Measurements from ENCODE around the gene GSG1. TPM values are rescaled to one million over a fixed set of nuclear protein-coding genes. Genes with fewer than 3 reads are reported as not detected.
A peak's percentile ranks its signal among the peaks of the same experiment; 100 is the strongest.

GSG1 gene
- total RNA-seq, 1 donor from 2014 or later, result not detected

DNA sequence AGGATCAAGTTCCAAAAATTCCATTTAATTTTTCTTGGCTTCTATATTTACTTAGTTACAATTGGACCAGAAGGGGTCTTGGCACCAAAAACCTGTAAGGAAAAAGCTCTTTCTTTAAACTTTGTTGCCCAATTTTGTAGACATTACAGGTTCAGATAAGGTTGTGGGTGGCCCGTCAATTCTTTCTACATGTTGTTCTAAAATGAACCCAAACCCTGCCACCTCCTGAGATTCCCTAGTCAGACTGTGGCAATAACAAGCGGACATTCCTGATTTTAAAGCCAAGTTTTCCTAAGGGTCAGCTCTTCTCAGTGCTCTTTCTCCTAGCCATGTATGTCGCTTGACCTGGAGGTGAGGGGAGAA lies 45.0 kb upstream of the GSG1 start:
- Mint-ChIP-seq H3K4me3 (ENCODE audit: unreplicated experiment) (no peak overlapping the region), H3K4me1 (ENCODE audit: unreplicated experiment) (peaks cover 31% of the 10 kb centered on the region), H3K27me3 (ENCODE audit: unreplicated experiment) (no peaks in the 10 kb centered on the region), H3K9me3 (ENCODE audit: unreplicated experiment) (peaks cover 6% of the 10 kb centered on the region), H3K27ac (ENCODE audit: unreplicated experiment) (peak overlapping the region; percentile 61), H3K36me3 (ENCODE audit: unreplicated experiment) (no peaks in the 10 kb centered on the region)
- TF ChIP-seq, protein P1, sequence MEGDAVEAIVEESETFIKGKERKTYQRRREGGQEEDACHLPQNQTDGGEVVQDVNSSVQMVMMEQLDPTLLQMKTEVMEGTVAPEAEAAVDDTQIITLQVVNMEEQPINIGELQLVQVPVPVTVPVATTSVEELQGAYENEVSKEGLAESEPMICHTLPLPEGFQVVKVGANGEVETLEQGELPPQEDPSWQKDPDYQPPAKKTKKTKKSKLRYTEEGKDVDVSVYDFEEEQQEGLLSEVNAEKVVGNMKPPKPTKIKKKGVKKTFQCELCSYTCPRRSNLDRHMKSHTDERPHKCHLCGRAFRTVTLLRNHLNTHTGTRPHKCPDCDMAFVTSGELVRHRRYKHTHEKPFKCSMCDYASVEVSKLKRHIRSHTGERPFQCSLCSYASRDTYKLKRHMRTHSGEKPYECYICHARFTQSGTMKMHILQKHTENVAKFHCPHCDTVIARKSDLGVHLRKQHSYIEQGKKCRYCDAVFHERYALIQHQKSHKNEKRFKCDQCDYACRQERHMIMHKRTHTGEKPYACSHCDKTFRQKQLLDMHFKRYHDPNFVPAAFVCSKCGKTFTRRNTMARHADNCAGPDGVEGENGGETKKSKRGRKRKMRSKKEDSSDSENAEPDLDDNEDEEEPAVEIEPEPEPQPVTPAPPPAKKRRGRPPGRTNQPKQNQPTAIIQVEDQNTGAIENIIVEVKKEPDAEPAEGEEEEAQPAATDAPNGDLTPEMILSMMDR (IDR thresholded peaks at IDR 0.05), result no peak
- no peak for DNase-seq (ENCODE audit: extremely low spot score, unreplicated experiment)

DNA sequence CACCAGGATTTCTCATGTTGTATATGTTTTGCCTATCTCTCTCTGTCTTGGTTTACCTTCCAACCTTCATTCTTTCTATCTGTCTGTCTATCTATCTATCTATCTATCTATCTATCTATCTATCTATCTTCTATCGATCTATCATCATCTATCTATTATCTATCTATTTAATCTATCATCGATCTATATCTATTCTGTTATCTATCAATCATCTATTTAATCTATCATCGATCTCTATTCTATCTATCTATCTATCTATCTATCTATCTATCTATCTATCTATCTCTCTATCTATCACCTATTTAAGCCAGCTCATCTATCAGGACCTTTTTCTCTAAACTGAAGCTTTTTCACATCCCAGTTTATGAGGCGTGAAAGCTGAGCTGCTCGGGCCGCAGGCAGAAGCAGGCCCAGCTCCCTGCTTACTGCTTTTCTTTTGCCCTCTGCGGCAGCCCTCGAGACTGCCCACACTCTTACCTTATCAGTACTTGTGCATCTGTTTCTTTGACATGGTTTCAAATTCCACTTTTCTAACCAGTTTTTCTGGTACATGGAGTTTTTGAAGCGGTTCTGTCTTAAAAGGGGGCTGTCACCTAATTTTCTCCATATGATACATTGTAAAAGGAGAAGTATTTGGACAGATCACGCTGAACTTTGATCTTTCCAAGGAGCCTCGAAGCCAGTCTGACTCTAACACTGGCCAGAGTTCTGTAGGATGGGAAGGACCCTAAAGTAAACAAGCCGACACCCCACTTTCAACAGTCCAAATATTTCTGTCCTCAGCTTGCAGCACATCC lies 44.4 kb upstream of the GSG1 start:
- Mint-ChIP-seq H3K9me3 (ENCODE audit: unreplicated experiment) (peaks cover 6% of the 10 kb centered on the region), H3K4me1 (ENCODE audit: unreplicated experiment) (peaks cover 28% of the 10 kb centered on the region), H3K4me3 (ENCODE audit: unreplicated experiment) (no peak overlapping the region), H3K36me3 (ENCODE audit: unreplicated experiment) (no peaks in the 10 kb centered on the region), H3K27me3 (ENCODE audit: unreplicated experiment) (no peaks in the 10 kb centered on the region), H3K27ac (ENCODE audit: unreplicated experiment) (peak overlapping the region; percentile 61)
- DNase-seq (ENCODE audit: extremely low spot score, unreplicated experiment), result no peak
- TF ChIP-seq, protein P1 (IDR thresholded peaks at IDR 0.05), result no peak

DNA sequence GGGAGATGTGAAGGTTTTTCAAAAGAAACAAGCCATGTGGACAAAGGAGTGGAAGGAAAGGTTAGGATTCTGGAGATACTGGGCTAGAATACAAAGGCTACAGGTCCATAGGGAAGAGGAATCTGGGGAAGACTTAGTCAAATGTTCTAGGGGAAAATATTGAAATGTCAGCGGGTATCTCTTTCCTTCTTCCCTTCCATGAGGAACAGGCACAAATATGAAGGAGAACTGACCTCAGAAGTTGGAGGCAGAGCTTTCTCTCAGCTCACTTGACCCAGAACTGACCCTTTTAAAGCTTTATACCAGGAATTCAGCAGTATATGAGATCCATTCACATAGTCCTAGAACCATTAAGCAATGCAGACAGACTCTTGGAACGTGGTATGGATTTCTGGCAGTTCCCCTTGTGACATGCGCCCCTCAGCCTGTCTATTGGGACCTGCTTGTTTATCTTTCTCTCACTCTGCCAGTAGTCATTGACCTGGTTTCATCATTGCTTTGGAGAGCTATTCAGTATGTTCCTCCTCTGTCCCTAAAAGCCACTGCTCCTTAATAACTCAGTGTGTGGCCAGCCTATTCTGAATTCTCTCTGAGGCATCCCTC lies 43.0 kb upstream of the GSG1 start:
- TF ChIP-seq, protein P1 (IDR thresholded peaks at IDR 0.05), result no peak
- Mint-ChIP-seq H3K4me3 (ENCODE audit: unreplicated experiment) (no peak overlapping the region), H3K27ac (ENCODE audit: unreplicated experiment) (no peak overlapping the region), H3K4me1 (ENCODE audit: unreplicated experiment) (peaks cover 23% of the 10 kb centered on the region), H3K36me3 (ENCODE audit: unreplicated experiment) (no peaks in the 10 kb centered on the region), H3K9me3 (ENCODE audit: unreplicated experiment) (peaks cover 4% of the 10 kb centered on the region), H3K27me3 (ENCODE audit: unreplicated experiment) (no peaks in the 10 kb centered on the region)
- DNase-seq (ENCODE audit: extremely low spot score, unreplicated experiment), result no peak

DNA sequence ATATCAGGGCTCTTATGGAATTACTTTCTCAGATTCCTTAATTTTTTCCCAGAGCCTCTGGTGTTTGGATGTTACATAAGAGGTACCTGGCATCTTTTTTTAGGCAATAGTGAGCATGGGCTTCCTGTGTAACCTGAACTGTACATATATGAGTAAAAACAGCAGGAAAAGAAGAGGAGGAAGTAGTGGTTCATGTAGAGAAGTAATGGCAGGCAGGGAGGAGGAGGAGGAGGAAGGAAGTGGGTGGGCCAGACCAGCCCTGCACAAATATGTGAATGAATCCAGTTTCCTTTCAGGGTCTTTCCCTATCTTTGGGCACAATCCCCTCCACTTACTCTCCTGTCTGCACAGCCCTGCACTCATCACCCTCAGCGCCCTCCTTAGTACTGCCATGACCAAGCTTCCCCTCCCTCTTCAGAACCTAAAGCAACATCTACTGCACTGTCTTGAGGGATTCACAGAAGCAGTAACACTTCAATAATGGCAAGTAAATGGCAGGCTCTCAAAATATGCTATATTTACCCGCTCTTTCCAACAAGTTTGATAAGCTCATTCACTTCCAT lies 40.9 kb upstream of the GSG1 start:
- Mint-ChIP-seq H3K36me3 (ENCODE audit: unreplicated experiment) (no peaks in the 10 kb centered on the region), H3K4me1 (ENCODE audit: unreplicated experiment) (peaks cover 23% of the 10 kb centered on the region), H3K4me3 (ENCODE audit: unreplicated experiment) (no peak overlapping the region), H3K9me3 (ENCODE audit: unreplicated experiment) (no peaks in the 10 kb centered on the region), H3K27me3 (ENCODE audit: unreplicated experiment) (no peaks in the 10 kb centered on the region), H3K27ac (ENCODE audit: unreplicated experiment) (no peak overlapping the region)
- DNase-seq (ENCODE audit: extremely low spot score, unreplicated experiment), result no peak
- TF ChIP-seq, protein P1 (IDR thresholded peaks at IDR 0.05), result no peak

DNA sequence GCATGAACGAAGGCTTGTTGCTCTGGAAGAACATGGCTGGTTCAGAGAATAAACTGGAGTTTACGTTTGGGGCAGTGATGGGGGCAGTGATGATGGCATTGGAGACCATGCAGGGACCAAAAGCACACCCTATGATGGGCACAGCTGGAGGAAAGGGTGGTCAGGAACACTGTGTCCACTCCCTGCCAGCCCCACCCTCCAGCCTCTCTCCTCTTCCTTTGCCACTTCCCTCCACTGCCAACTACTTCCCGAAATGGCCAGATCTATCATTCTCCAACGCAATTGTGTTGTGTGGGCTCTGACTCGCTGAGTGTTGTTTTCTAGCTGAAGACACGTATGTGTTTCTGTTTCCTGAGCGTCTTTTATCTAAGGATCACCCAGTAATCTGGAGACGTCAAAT lies 39.3 kb upstream of the GSG1 start:
- Mint-ChIP-seq H3K27ac (ENCODE audit: unreplicated experiment) (no peak overlapping the region), H3K9me3 (ENCODE audit: unreplicated experiment) (no peaks in the 10 kb centered on the region), H3K27me3 (ENCODE audit: unreplicated experiment) (no peaks in the 10 kb centered on the region), H3K4me3 (ENCODE audit: unreplicated experiment) (no peak overlapping the region), H3K36me3 (ENCODE audit: unreplicated experiment) (no peaks in the 10 kb centered on the region), H3K4me1 (ENCODE audit: unreplicated experiment) (peaks cover 11% of the 10 kb centered on the region)
- TF ChIP-seq, protein P1 (IDR thresholded peaks at IDR 0.05), result no peak
- DNase-seq (ENCODE audit: extremely low spot score, unreplicated experiment), result no peak
